HUES64 (cell line): ENCODE data around the gene PTS. TPM values are rescaled to one million over a fixed set of nuclear protein-coding genes. Genes with fewer than 3 reads are reported as not detected.
"Not testable (repeated sequence)": the region's sequence is repeated elsewhere in the genome, so short reads cannot be mapped to it uniquely, and the experiment has no call there.

Experiments
- H3K27ac ChIP-seq: 2 replicates; pipeline ENCODE4 v1.7.0; 2013; ENCODE audit warnings: low read depth, low read length, inconsistent platforms
- H3K27me3 ChIP-seq: 2 replicates; pipeline ENCODE4 v1.6.1; 2013; ENCODE audit warnings: mild to moderate bottlenecking, low read length; ENCODE audit not compliant: insufficient read depth
- H3K36me3 ChIP-seq: 2 replicates; pipeline ENCODE4 v1.6.1; 2013; ENCODE audit warnings: mild to moderate bottlenecking, low read length; ENCODE audit not compliant: insufficient read depth
- H3K4me1 ChIP-seq: 2 replicates; pipeline ENCODE4 v1.6.1; 2013; ENCODE audit warnings: mild to moderate bottlenecking, low read length, moderate library complexity; ENCODE audit not compliant: insufficient read depth
- H3K4me3 ChIP-seq: 2 replicates; pipeline ENCODE4 v1.5.1; 2013; ENCODE audit warnings: mild to moderate bottlenecking, low read length, moderate library complexity
- H3K9ac ChIP-seq: 2 replicates; pipeline ENCODE4 v1.6.1; 2013; ENCODE audit warnings: mild to moderate bottlenecking, low read depth, low read length
- H3K9me3 ChIP-seq: 2 replicates; pipeline ENCODE4 v1.6.1; 2013; ENCODE audit warnings: low read depth, low read length; ENCODE audit not compliant: insufficient read depth
- WGBS: fragments of 150-250, 120-280 bp; methylation state at CpG from one replicate; pipeline ENCODE4 v1.1.7; 2013; ENCODE audit warnings: missing lambda C conversion rate; 5-methylcytosine and 5-hydroxymethylcytosine counted together
- polyA plus RNA-seq, 2 experiments: library from polyadenylated mRNA; stranded (reverse); fragments of 50-300 nt; gene quantifications; one replicate each; pipeline ENCODE4 v1.2.3, GENCODE V29; 2013

The PTS gene
- polyA plus RNA-seq (2013, experiment 1 of 2) = 25.3 TPM
- polyA plus RNA-seq (2013, experiment 2 of 2) = 28.7 TPM

- peaks cover 29% of the 10 kb centered on the region for H3K36me3 ChIP-seq
- WGBS = 2% methylated on average over 70 of the region's 70 CpGs
- H3K27me3 ChIP-seq = peaks cover 9% of the 10 kb centered on the region; the same call in 1 of the 2 replicates
- peak within 1 kb of the TSS; percentile 82 for H3K27ac ChIP-seq
- peaks cover 4% of the 10 kb centered on the region; the same call in 1 of the 2 replicates for H3K4me1 ChIP-seq
- H3K9me3 ChIP-seq = no peaks in the 10 kb centered on the region
- peak within 1 kb of the TSS; percentile 95 for H3K4me3 ChIP-seq
- H3K9ac ChIP-seq = peak within 1 kb of the TSS; percentile 93
These were observed at the start of gene PTS for GRCh38 chr11:112226062-112226830. PTS (plus strand) TSS chr11:112226428; CDS start chr11:112226444, 16 bp downstream.

GRCh38 chr11:112177589-112177988 is 48.6 kb upstream of the PTS start:
- Histone ChIP-seq H3K4me3 (no peak overlapping the region), H3K27ac (no peak overlapping the region), H3K9me3 (no peaks in the 10 kb centered on the region), H3K4me1 (no peaks in the 10 kb centered on the region), H3K9ac (no peak overlapping the region), H3K36me3 (no peaks in the 10 kb centered on the region), H3K27me3 (0 out of 2 replicates have a peak, but pooled peaks cover 2% of the 10 kb centered on the region)
- 88% methylated on average over 4 of the region's 4 CpGs for WGBS

GRCh38 chr11:112178428-112178827 is 47.8 kb upstream of the PTS start:
- 100% methylated on average over 1 of the region's 1 CpG for WGBS
- no peak overlapping the region for H3K27ac ChIP-seq
- no peaks in the 10 kb centered on the region for H3K9me3 ChIP-seq
- no peaks in the 10 kb centered on the region for H3K4me1 ChIP-seq
- H3K4me3 ChIP-seq = no peak overlapping the region
- H3K9ac ChIP-seq = no peak overlapping the region
- 0 out of 2 replicates have a peak, but pooled peaks cover 2% of the 10 kb centered on the region for H3K27me3 ChIP-seq
- H3K36me3 ChIP-seq = no peaks in the 10 kb centered on the region

- H3K27me3 ChIP-seq = 0 out of 2 replicates have a peak, but pooled peaks cover 2% of the 10 kb centered on the region
- WGBS = 92% methylated on average over 3 of the region's 3 CpGs
- no peaks in the 10 kb centered on the region for H3K4me1 ChIP-seq
- H3K4me3 ChIP-seq = no peak overlapping the region
- no peak overlapping the region for H3K9ac ChIP-seq
- H3K36me3 ChIP-seq = no peaks in the 10 kb centered on the region
- no peaks in the 10 kb centered on the region for H3K9me3 ChIP-seq
- no peak overlapping the region for H3K27ac ChIP-seq
These were observed 47.3 kb upstream of the PTS start for GRCh38 chr11:112178936-112179335.

- no peak overlapping the region for H3K4me3 ChIP-seq
- no peaks in the 10 kb centered on the region for H3K36me3 ChIP-seq
- no peaks in the 10 kb centered on the region for H3K4me1 ChIP-seq
- no peak overlapping the region for H3K9ac ChIP-seq
- no peaks in the 10 kb centered on the region for H3K9me3 ChIP-seq
- no peak overlapping the region for H3K27ac ChIP-seq
- 0 out of 2 replicates have a peak, but pooled peaks cover 2% of the 10 kb centered on the region for H3K27me3 ChIP-seq
These were observed 46.6 kb upstream of the PTS start for GRCh38 chr11:112179601-112180000.

GRCh38 chr11:112182867-112183266 is 43.4 kb upstream of the PTS start:
- Histone ChIP-seq H3K27me3 (no peaks in the 10 kb centered on the region), H3K27ac (no peak overlapping the region), H3K4me1 (no peaks in the 10 kb centered on the region), H3K4me3 (no peak overlapping the region), H3K36me3 (no peaks in the 10 kb centered on the region), H3K9ac (no peak overlapping the region), H3K9me3 (no peaks in the 10 kb centered on the region)
- WGBS = 76% methylated on average over 1 of the region's 1 CpG

GRCh38 chr11:112185883-112186282 is 40.3 kb upstream of the PTS start:
- Histone ChIP-seq H3K9ac (no peak overlapping the region), H3K4me3 (no peak overlapping the region), H3K27ac (no peak overlapping the region), H3K4me1 (no peaks in the 10 kb centered on the region), H3K9me3 (no peaks in the 10 kb centered on the region), H3K36me3 (no peaks in the 10 kb centered on the region), H3K27me3 (no peaks in the 10 kb centered on the region)

- no peak overlapping the region for H3K9ac ChIP-seq
- no peaks in the 10 kb centered on the region for H3K27me3 ChIP-seq
- H3K9me3 ChIP-seq = no peaks in the 10 kb centered on the region
- no peaks in the 10 kb centered on the region for H3K4me1 ChIP-seq
- H3K4me3 ChIP-seq = no peak overlapping the region
- H3K27ac ChIP-seq = no peak overlapping the region
- H3K36me3 ChIP-seq = no peaks in the 10 kb centered on the region
These were observed 39.9 kb upstream of the PTS start for GRCh38 chr11:112186304-112186703.

GRCh38 chr11:112195113-112195512 is 31.1 kb upstream of the PTS start:
- 90% methylated on average over 11 of the region's 11 CpGs for WGBS

GRCh38 chr11:112195951-112196351 is 30.3 kb upstream of the PTS start:
- no peak overlapping the region for H3K27ac ChIP-seq
- WGBS = 100% methylated on average over 1 of the region's 2 CpGs
- H3K9ac ChIP-seq = no peak overlapping the region
- no peak overlapping the region for H3K4me3 ChIP-seq
- no peaks in the 10 kb centered on the region for H3K9me3 ChIP-seq
- H3K27me3 ChIP-seq = no peaks in the 10 kb centered on the region
- H3K4me1 ChIP-seq = no peaks in the 10 kb centered on the region
- no peaks in the 10 kb centered on the region for H3K36me3 ChIP-seq

More at GRCh38 chr11:112195113-112195512, 31.1 kb upstream of the PTS start:
- H3K4me1 ChIP-seq, H3K27me3 ChIP-seq, H3K27ac ChIP-seq, H3K36me3 ChIP-seq, H3K4me3 ChIP-seq, H3K9me3 ChIP-seq, H3K9ac ChIP-seq: not testable (repeated sequence)

GRCh38 chr11:112196519-112197087 is 29.6 kb upstream of the PTS start:
- H3K9ac ChIP-seq = no peak overlapping the region
- no peaks in the 10 kb centered on the region for H3K36me3 ChIP-seq
- H3K4me1 ChIP-seq = no peaks in the 10 kb centered on the region
- no peaks in the 10 kb centered on the region for H3K27me3 ChIP-seq
- no peak overlapping the region for H3K4me3 ChIP-seq
- H3K27ac ChIP-seq = no peak overlapping the region
- no peaks in the 10 kb centered on the region for H3K9me3 ChIP-seq
- WGBS = 94% methylated on average over 2 of the region's 2 CpGs
